WTC11 (cell line): ENCODE measurements around the gene GPR108. TPM values are rescaled to one million over a fixed set of nuclear protein-coding genes. Genes with fewer than 3 reads are reported as not detected.

Experiments used
- ATAC-seq: fragments of 200-7000 bp; cut with Tn5 transposase; 2 replicates; pipeline ENCODE4 v1.10.0; 2021; ENCODE audit warnings: mild to moderate bottlenecking, moderate library complexity
- CTCF ChIA-PET: fragments of 300-600 bp; sonication (Branson Sonifier 250); formaldehyde crosslinking; loops from one replicate; lab custom pipeline; 2021; ENCODE audit warnings: antibody characterized with exemption; lab: Charles Lee
- POLR2A ChIA-PET: fragments of 350-600 bp; sonication (Branson Sonifier 250); formaldehyde crosslinking; loops from one replicate; lab custom pipeline; 2021; ENCODE audit warnings: antibody characterized with exemption; lab: Charles Lee
- DNase-seq: peaks from one replicate; pipeline ENCODE4 v3.0.0; 2021; ENCODE audit warnings: low spot score
- H3K27ac Mint-ChIP-seq: 2 replicates; pipeline ENCODE4 v1.8.0; 2021; ENCODE audit warnings: mixed read lengths
- H3K27me3 Mint-ChIP-seq: 2 replicates; pipeline ENCODE4 v1.8.0; 2021; ENCODE audit warnings: low read depth, mild to moderate bottlenecking, moderate library complexity, mixed read lengths
- H3K36me3 Mint-ChIP-seq: 2 replicates; pipeline ENCODE4 v1.8.0; 2021; ENCODE audit warnings: mixed read lengths
- H3K4me1 Mint-ChIP-seq: 2 replicates; pipeline ENCODE4 v1.8.0; 2022; ENCODE audit warnings: mixed read lengths
- H3K4me3 Mint-ChIP-seq: 2 replicates; pipeline ENCODE4 v1.8.0; 2021; ENCODE audit warnings: mild to moderate bottlenecking, moderate library complexity, mixed read lengths
- H3K9me3 Mint-ChIP-seq: 2 replicates; pipeline ENCODE4 v1.8.0; 2021; ENCODE audit warnings: mixed read lengths
- ATF3 ChIP-seq: sonication (generic); formaldehyde crosslinking; conservative IDR thresholded peaks from 2 replicates; pipeline ENCODE4 v1.8.1; 2022; ENCODE audit warnings: mild to moderate bottlenecking, missing genetic modification reagents
- CDX4 ChIP-seq: fragments of 250-450 bp; sonication (Bioruptor Pico); IDR thresholded peaks from 2 replicates; pipeline ENCODE4 v1.9.0; 2021; ENCODE audit warnings: moderate library complexity, mild to moderate bottlenecking, inconsistent platforms, borderline replicate concordance
- ESRRA ChIP-seq: sonication (generic); formaldehyde crosslinking; IDR thresholded peaks from 2 replicates; pipeline ENCODE4 v1.8.1; 2022; ENCODE audit warnings: mild to moderate bottlenecking, missing genetic modification reagents, borderline replicate concordance
- FOXJ3 ChIP-seq: sonication (generic); formaldehyde crosslinking; IDR thresholded peaks from 2 replicates; pipeline ENCODE4 v1.9.0; 2021; ENCODE audit warnings: missing genetic modification reagents, mild to moderate bottlenecking, borderline replicate concordance
- KAT7 ChIP-seq: sonication (generic); formaldehyde crosslinking; IDR thresholded peaks from 2 replicates; pipeline ENCODE4 v1.8.1; 2023; ENCODE audit warnings: missing genetic modification reagents, mild to moderate bottlenecking, borderline replicate concordance
- NR1H2 ChIP-seq: sonication (generic); formaldehyde crosslinking; IDR thresholded peaks from 2 replicates; pipeline ENCODE4 v1.9.0; 2021; ENCODE audit warnings: mild to moderate bottlenecking, moderate library complexity, missing genetic modification reagents
- NR2C2 ChIP-seq: sonication (generic); formaldehyde crosslinking; IDR thresholded peaks from 2 replicates; pipeline ENCODE4 v1.8.0; 2022; ENCODE audit warnings: mild to moderate bottlenecking, missing genetic modification reagents
- USF1 ChIP-seq: sonication (generic); formaldehyde crosslinking; IDR thresholded peaks from 2 replicates; pipeline ENCODE4 v1.8.0; 2022; ENCODE audit warnings: mild to moderate bottlenecking, missing genetic modification reagents
- ZNF138 ChIP-seq: sonication (generic); formaldehyde crosslinking; conservative IDR thresholded peaks from 2 replicates; pipeline ENCODE4 v1.8.1; 2022; ENCODE audit warnings: mild to moderate bottlenecking, moderate library complexity, missing genetic modification reagents
- ZNF219 ChIP-seq: sonication (generic); formaldehyde crosslinking; IDR thresholded peaks from 2 replicates; pipeline ENCODE4 v1.8.0; 2023; ENCODE audit warnings: missing genetic modification reagents, mild to moderate bottlenecking, borderline replicate concordance
- ZNF232 ChIP-seq: sonication (generic); formaldehyde crosslinking; IDR thresholded peaks from 2 replicates; pipeline ENCODE4 v1.8.0; 2022; ENCODE audit warnings: mild to moderate bottlenecking, missing genetic modification reagents
- ZNF317 ChIP-seq: sonication (generic); formaldehyde crosslinking; IDR thresholded peaks from 2 replicates; pipeline ENCODE4 v1.8.1; 2023; ENCODE audit warnings: low read depth, mild to moderate bottlenecking, moderate library complexity, missing genetic modification reagents, borderline replicate concordance
- ZNF423 ChIP-seq: fragments of 250-450 bp; sonication (Bioruptor Pico); IDR thresholded peaks from 2 replicates; pipeline ENCODE4 v2.1.2; 2022; ENCODE audit warnings: mild to moderate bottlenecking, moderate library complexity
- total RNA-seq: library from RNA; stranded (reverse); gene quantifications from 3 replicates; pipeline ENCODE4 v1.2.3, GENCODE V29; 2021
- TF ChIP-seq, protein P1 (sequence below): fragments of 250-450 bp; sonication (Bioruptor Pico); IDR thresholded peaks from 2 replicates; pipeline ENCODE4 v1.9.0; 2021; ENCODE audit warnings: mild to moderate bottlenecking
- TF ChIP-seq, protein P2 (sequence below): fragments of 250-450 bp; sonication (Bioruptor Pico); IDR thresholded peaks from 2 replicates; pipeline ENCODE4 v1.9.0; 2021; ENCODE audit warnings: mild to moderate bottlenecking, borderline replicate concordance
- TF ChIP-seq, protein P3 (sequence below): sonication (generic); formaldehyde crosslinking; IDR thresholded peaks from 2 replicates; pipeline ENCODE4 v1.8.0; 2023; ENCODE audit warnings: missing genetic modification reagents

Gene GPR108
- total RNA-seq, 1 experiment from 2014 or later, result 48.7 TPM

- no peak overlapping the region for H3K27ac Mint-ChIP-seq
- no peak for ATAC-seq
- no peak overlapping the region for H3K4me3 Mint-ChIP-seq
- no peak for TF ChIP-seq KAT7 (CRISPR knock-in tag)
- no peak for TF ChIP-seq NR2C2 (CRISPR knock-in tag)
- no peak for TF ChIP-seq FOXJ3 (CRISPR knock-in tag)
- TF ChIP-seq ATF3 (CRISPR knock-in tag), result no peak
- TF ChIP-seq ESRRA (CRISPR knock-in tag), result no peak
- TF ChIP-seq, protein P1, sequence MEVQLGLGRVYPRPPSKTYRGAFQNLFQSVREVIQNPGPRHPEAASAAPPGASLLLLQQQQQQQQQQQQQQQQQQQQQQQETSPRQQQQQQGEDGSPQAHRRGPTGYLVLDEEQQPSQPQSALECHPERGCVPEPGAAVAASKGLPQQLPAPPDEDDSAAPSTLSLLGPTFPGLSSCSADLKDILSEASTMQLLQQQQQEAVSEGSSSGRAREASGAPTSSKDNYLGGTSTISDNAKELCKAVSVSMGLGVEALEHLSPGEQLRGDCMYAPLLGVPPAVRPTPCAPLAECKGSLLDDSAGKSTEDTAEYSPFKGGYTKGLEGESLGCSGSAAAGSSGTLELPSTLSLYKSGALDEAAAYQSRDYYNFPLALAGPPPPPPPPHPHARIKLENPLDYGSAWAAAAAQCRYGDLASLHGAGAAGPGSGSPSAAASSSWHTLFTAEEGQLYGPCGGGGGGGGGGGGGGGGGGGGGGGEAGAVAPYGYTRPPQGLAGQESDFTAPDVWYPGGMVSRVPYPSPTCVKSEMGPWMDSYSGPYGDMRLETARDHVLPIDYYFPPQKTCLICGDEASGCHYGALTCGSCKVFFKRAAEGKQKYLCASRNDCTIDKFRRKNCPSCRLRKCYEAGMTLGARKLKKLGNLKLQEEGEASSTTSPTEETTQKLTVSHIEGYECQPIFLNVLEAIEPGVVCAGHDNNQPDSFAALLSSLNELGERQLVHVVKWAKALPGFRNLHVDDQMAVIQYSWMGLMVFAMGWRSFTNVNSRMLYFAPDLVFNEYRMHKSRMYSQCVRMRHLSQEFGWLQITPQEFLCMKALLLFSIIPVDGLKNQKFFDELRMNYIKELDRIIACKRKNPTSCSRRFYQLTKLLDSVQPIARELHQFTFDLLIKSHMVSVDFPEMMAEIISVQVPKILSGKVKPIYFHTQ (CRISPR knock-in tag), result no peak
- TF ChIP-seq ZNF219 (CRISPR knock-in tag), result no peak
- TF ChIP-seq, protein P2, sequence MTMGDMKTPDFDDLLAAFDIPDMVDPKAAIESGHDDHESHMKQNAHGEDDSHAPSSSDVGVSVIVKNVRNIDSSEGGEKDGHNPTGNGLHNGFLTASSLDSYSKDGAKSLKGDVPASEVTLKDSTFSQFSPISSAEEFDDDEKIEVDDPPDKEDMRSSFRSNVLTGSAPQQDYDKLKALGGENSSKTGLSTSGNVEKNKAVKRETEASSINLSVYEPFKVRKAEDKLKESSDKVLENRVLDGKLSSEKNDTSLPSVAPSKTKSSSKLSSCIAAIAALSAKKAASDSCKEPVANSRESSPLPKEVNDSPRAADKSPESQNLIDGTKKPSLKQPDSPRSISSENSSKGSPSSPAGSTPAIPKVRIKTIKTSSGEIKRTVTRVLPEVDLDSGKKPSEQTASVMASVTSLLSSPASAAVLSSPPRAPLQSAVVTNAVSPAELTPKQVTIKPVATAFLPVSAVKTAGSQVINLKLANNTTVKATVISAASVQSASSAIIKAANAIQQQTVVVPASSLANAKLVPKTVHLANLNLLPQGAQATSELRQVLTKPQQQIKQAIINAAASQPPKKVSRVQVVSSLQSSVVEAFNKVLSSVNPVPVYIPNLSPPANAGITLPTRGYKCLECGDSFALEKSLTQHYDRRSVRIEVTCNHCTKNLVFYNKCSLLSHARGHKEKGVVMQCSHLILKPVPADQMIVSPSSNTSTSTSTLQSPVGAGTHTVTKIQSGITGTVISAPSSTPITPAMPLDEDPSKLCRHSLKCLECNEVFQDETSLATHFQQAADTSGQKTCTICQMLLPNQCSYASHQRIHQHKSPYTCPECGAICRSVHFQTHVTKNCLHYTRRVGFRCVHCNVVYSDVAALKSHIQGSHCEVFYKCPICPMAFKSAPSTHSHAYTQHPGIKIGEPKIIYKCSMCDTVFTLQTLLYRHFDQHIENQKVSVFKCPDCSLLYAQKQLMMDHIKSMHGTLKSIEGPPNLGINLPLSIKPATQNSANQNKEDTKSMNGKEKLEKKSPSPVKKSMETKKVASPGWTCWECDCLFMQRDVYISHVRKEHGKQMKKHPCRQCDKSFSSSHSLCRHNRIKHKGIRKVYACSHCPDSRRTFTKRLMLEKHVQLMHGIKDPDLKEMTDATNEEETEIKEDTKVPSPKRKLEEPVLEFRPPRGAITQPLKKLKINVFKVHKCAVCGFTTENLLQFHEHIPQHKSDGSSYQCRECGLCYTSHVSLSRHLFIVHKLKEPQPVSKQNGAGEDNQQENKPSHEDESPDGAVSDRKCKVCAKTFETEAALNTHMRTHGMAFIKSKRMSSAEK (CRISPR knock-in tag), result no peak
- TF ChIP-seq USF1 (CRISPR knock-in tag), result no peak
- no peak for TF ChIP-seq ZNF138 (CRISPR knock-in tag)
- TF ChIP-seq ZNF423, result no peak
- TF ChIP-seq, protein P3, sequence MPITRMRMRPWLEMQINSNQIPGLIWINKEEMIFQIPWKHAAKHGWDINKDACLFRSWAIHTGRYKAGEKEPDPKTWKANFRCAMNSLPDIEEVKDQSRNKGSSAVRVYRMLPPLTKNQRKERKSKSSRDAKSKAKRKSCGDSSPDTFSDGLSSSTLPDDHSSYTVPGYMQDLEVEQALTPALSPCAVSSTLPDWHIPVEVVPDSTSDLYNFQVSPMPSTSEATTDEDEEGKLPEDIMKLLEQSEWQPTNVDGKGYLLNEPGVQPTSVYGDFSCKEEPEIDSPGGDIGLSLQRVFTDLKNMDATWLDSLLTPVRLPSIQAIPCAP (CRISPR knock-in tag), result no peak
- TF ChIP-seq NR1H2 (CRISPR knock-in tag), result no peak
- TF ChIP-seq ZNF317 (CRISPR knock-in tag), result no peak
- no peak for TF ChIP-seq CDX4
- no peak for TF ChIP-seq ZNF232 (CRISPR knock-in tag)
- ChIA-PET POLR2A (no interaction called here), CTCF (interaction anchor here (1.2 kb wide), 1 partner anchor 9 kb away, joined by 3 read pairs; no protein-coding TSS in a partner anchor)
- peaks cover 20% of the 10 kb centered on the region for H3K36me3 Mint-ChIP-seq
- H3K4me1 Mint-ChIP-seq, result no peaks in the 10 kb centered on the region
- DNase-seq, result no peak
- peaks cover 45% of the 10 kb centered on the region for H3K9me3 Mint-ChIP-seq
- H3K27me3 Mint-ChIP-seq, result peaks cover 12% of the 10 kb centered on the region
Observed at GRCh38 chr19:6686628-6686975, 50.8 kb downstream of the GPR108 start.
